GM19463 (cell line): Measurements from ENCODE around the gene PRM1.
"Not testable (repeated sequence)": the region's sequence is repeated elsewhere in the genome, so short reads cannot be mapped to it uniquely, and the experiment has no call there.

Experiments
- ATAC-seq: cut with Tn5 transposase; IDR thresholded peaks from one replicate; pipeline ENCODE4 v1.9.1; 2021; ENCODE audit warnings: mild to moderate bottlenecking, moderate library complexity; ENCODE audit not compliant: unreplicated experiment

PRM1 gene

DNA sequence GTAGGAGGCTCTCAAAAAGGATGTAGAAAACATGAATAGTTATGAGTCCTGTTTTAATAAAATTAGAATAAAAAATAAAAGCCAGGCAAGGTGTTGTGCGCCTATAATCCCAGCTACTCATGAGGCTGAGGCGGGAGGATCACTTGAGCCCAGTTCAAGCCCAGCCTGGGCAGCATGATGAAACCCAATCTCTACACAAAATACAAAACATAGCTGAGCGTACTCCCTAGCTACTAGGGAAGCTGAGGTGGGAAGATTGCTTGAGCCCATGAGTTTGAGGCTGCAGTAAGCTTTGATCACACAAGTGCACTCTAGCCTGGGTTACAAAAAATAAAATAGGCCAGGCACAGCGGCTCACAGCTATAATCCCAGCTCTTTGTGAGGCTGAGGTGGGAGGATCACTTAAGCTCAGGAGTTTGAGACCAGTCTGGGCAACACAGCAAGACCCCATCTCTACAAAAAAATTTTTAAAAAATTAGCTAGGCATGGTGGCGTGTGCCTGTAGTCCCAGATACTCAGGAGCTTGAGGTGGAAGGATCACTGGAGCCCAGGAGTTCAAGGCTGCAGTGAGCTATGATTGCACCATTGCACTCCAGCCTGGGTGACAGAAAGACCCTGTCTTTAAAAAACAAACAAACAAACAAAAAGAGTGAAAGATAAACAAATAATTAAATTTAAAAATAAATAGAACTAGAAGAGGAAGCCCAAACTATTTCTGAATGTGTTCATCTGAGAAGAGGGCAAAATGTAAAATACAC lies 17.2 kb upstream of the PRM1 start:
- no peak for ATAC-seq

DNA sequence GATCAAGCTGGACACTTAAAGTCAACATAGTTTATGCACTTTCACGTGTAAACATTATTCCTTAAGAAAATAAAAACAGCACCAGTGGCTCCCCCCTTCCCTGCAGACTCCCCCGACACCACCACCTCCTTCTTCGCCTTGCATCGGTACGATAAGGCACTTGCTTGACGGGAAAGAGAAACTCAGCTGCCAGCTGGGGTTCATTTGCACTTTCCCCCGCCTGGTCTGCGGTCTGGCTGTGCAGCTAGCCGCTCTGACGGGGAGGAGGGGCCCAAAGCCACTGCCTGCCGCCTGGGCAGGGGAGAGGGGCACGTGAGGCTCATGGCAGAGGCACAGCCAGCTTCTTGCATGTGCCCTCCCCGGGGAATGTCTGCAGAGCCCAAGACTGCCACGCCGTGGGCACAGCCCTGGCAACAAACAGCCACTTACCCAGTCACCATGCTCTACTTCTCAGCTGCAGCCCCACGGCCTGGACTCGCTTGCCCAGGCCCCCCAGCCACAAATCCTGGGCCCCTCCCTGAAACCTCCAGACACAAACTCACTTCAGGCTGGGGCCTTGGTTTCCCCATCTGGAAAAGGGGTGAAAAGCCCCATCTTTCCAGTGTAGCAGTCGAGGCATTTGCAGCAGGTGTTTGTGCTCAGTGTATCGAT lies 16.5 kb upstream of the PRM1 start:
- ATAC-seq = peak; percentile 89

DNA sequence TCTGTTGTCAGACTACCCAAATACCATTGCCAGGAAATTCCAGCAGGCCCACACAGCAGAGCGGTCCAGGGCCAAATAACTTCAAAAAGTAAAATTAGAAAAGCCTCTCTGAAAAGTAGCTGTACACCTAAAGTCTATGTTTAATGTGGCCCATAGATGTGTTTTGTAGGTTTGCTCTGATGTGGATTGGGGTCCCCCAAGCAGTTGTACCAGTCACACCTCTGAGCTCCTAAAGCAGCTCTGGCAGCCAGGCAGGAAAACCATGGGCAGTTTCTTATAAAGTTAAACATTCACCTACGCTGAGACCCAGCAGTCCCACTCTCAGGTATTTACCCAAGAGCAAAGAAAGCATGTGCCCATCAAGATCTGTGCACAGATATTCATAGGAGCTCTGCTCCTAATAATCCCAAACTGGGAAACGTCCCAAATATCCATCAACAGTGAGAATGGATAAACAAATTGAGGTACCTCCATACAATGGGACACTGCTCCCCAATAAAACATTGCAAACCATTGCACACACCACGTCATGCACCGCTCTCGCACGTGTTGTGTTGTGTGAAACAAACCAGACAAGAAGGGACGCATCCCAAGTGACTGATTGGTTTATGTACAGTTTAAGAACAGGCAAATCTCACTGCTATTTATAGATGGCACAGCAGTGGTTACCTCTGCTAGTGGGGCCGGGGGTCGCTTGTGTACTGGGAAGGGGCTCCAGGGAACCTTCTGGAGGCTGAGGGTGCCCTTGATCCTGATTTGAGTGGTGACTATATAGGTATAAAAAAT lies 15.8 kb upstream of the PRM1 start:
- ATAC-seq = no peak

DNA sequence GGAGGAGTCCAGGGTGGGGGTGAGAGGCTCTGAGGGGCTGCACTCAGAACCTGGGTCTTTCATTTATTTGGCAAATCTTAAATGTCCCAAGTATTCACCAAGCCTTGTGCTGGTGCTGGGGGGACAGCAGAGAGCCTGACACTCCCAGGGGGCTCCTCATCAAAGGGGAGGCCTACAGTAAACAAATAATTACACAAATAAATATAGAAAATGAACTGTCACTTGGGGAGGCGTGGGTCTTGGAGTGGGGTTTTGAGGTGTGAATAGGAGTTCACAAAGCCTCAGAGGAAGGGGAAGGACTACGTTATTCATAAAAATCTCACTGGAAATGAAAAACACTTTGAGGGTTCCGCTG lies 15.2 kb upstream of the PRM1 start:
- no peak for ATAC-seq

DNA sequence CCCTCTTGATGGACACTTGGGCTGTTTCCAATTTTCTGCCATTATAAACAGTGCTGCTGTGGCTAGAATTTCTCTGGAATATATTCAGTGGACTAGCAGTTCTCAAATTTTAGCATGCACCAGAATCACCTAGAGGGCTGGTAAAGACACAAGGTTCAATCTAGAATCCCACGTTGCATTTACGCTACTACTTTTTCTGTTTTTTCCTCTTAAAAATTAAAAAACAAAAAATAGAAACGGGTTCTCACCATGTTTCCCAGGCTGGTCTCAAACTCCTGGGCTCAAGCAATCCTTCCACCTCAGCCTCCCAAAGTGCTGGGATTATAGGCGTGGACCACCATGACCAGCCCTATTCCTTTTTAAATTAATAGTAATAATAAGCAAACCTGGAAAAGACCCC lies 14.5 kb upstream of the PRM1 start:
- ATAC-seq = no peak

DNA sequence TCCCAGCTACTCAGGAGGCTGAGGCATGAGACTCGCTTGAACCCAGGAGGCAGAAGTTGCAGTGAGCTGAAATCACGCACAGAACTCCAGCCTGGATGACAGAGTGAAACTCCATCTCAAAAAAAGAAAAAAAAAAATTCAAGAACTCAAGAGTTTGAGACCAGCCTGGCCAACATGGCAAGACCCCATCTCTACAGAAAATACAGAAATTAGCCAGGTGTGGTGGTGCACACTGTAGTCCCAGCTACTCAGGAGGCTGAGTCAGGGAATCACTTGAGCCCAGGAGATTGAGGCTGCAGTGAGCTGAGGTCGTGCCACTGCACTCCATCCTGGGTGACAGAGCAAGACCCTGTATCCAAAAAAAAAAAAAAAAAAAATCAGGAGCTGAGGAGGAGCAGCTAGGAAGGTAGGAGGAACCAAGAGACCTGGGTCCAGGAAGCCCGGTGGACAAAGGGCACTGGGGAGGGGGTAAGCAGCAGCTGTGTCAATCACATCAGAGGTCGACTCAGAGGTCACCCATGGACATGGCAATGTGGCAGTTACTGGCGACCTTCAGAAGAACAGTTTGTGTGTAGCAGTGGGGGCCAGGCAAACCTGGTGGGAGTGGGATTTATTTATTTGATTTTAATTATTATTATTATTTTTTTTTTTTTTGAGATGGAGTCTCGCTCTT lies 11.1 kb upstream of the PRM1 start:
- no peak for ATAC-seq

DNA sequence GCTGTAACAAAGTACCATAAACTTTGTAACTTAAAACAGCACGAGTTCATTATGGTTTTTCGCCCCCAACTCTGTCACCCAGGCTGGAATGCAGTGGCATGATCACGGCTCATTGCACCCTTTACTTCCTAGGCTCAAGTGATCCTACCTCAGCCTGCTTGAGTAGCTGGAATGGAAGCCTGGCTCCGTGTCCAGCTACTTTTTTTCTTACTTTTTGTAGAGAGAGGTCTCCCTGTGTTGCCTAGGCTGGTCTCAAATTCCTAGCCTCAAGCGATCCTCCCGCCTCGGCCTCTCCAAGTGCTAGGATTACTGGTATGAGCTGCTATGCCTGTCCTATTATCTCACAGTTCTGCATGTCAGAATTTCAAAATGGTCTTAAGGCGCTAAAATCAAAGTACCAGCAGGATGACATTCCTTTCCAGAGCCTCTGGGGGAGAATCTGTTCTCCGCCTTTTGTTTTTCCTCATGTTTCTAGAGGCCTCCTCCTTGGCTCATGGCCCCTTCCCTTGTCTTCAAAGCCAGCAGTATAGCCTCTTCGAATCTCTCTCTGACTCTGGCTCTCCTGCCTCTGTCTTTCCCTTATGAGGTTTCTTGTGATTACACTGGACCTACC lies 10.1 kb upstream of the PRM1 start:
- ATAC-seq = no peak

DNA sequence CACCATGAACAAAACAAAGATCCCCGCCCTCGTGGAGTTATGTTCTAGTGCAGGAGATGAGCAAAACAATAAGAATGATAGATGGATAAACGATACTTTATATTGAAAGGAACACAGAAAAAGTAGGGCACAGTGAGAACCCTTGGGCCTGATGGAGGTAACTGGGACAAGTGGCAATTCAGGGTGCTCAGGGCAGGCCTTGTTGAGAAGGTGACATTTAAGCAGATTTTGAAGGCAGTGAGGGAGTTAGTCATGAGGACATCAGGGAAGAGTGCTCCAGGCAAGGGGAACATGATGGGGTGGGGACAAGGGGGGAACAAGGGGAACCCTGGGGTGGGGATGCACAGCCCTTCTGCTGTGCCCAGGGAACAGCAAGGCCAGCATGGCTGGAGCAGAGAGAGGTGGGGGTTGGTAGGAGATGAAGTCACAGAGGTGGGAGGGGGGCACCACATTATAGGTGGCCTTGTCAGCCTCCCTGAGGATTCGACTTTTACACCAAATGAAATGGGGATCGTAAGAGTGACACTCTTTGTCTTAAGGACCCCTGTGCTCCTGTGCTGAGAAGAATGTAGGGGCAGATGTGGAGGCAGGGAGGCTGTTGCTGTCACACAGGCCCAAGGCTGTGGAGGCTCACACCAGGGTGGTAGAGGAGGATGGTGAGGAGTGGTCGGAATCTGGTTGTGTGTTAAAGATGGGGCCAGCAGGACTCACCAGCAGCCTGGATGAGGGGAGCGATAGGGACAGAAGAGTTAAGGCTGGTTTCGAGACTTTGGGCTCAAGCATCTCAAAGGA lies 9.2 kb upstream of the PRM1 start:
- no peak for ATAC-seq

DNA sequence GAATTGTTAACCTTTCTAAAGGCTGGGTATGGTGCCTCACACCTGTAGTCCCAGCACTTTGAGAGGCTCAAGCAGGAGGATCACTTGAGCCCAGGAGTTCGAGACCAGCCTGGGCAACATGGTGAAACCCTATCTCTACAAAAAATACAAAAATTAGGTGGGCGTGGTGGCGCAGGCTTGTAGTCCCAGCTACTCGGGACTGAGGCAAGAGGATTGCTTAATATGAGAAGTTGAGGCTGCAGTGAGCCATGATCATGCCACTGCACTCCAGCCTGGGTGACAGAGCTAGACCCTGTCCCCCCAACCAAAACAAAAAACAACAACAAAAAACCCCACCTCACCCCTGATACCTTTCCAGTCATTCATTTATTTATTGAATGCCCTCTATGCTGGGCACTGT lies 8.6 kb upstream of the PRM1 start:
- ATAC-seq = not testable (repeated sequence)

DNA sequence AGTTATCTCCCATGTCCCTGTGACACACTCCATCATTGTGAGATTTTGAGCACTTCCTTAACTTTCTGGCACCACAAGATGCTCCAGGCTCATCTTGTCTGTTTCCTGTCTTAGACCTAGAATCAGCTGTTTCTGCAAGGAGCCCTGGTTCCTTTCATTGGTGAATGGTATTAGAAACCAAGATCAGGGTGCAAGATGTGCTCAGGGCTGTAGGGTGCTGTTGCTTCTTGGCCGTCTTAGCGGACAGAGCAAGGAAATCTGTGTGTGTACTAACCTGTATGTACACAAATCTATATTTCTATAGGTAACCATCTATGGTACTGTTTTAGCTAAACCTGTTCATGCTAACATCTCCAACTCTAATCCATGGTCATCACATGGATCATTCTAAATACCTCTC lies 8.1 kb upstream of the PRM1 start:
- no peak for ATAC-seq

DNA sequence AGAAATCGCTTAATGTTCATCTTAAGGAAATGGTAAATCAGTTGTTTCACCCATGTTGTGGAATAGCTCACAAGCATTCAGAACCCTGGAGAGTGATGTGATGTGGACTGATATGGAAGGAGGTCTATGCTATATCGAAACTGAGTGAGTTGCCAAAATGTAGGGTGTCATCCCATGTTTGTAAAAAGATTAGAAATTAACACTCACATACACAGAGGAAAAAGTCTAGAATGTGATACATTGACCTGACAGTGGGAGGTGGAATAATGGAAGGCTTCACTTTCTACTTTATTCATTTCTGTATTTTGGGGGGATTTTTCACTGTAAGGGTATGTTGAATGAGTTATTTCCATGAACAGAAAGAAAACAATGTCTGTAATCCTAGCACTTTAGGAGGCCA lies 4.7 kb upstream of the PRM1 start:
- ATAC-seq = no peak

DNA sequence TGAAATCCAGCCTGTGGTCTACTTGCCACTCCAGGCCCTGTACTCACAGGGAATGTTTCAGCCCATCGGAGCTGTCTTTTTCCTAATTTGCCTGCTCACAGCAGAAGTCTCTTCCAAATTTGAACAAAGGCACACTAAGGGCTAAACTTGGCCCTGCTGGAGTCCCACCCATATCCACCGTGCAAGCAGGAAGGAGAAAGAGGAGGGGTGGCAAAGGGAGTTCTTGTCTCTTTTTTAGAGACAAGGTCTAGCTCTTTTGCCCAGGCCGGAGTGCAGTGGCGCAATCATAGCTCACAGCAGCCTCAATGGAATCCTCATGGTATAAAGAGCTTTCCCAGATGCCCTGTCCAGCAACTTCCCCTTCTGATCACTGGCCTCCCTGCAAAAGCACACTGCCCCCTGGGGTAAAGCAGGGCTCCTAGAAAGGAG lies 2.7 kb upstream of the PRM1 start:
- ATAC-seq = no peak

DNA sequence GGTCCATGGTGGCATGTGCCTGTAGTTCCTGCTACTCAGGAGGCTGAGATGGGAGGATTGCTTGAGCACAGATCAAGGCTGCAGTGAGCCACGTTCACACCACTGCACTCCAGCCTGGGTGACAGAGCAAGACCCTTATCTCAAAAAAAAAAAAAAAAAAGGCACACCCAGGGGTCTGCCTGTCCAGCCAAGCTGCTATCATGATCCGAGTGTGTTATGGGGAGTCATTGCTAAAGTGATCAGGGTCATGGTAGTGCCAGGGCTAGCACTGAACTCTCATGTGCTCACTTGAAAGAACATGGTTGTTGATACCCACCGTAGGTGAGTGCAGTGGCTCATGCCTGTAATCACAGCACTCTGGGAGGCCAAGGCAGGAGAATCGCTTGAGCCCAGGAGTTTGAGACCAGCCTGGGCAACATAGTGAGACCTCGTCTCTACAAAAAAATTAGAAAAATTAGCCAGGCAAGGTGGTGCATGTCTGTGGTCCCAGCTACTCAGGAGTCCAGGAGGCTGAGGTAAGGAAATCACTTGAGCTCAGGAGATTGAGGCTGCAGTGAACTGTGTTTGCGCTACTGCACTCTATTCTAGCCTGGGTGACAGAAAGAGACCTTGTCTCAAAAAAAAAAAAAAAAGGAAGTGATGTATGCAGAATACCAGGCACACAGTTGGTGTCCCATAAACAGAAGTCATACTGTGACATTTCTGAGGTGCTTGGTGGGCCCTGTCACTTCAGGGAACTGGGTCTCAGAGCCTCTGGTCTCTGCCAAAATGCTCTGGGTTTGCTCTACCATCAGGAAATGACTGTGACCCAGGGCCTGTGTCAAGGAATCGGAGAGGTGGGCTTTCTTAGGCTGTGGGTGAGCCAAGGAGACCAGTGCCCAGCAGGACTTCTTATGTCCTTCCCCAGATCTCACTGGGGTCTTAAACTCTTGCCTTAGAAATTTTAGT lies 2.2 kb downstream of the PRM1 start:
- no peak for ATAC-seq

DNA sequence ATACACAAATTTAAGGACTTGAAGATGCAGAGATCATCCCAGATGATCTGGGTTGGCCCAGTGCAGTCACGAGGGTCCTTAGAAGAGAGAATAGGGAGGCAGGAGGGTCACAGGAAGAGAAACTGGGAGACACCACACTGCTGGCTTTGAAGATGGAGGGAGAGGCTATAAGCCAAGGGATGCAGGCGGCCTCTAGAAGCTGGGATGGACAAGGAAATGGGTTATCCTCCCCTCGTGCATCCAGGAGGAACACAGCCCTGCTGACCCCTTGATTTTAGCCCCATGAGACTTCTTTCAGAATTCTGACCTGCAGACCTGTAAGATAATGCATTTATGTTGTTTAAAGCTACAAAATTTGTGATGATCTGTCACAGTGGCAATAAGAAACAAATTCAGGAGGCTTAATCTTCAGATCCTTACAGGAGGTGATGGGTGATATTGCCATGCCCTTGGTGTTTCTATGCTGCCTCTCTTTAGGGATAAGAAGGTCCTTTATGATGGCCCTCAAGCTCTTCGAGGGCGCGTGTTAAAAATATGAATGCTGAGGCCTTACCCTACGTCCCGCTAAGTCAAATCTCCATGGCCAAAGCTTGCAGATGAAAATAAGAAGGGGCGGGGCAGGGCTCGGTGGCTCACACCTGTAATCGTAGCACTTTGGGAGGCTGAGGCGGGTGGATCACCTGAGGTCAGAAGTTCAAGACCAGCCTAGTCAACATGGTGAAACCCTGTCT lies 3.4 kb downstream of the PRM1 start:
- ATAC-seq = no peak

DNA sequence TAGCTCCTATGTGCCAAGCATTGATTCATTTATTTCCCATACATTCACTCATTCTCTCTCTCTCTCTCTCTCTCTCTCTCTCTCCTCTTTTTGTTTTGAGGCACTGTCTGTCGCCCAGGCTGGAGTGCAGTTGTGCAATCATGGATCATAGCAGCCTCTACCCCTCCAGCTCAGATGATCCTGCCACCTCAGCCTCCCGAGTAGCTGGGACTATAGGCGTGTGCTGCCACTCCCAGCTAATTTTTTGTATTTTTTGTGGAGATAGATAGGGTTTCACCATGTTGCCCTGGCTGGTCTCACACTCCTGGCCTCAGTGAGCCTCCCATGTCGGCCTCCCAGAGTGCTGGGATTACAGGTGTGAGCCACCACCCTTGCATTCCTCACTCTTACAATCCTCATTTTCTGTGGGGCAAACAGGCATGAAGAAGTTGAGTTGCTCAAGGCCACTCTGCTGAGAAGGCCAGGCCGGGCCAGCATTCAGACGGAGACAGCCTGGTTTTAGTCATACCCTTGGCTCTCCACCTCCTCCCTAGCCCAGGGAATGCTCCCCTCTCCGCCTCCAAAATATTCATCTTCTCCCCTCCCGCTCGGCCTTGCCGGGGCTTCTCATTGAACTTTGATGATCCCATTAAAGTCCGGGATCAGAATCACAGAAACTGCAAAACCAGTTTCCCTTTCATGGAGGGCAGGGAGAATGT lies 4.1 kb downstream of the PRM1 start:
- no peak for ATAC-seq

DNA sequence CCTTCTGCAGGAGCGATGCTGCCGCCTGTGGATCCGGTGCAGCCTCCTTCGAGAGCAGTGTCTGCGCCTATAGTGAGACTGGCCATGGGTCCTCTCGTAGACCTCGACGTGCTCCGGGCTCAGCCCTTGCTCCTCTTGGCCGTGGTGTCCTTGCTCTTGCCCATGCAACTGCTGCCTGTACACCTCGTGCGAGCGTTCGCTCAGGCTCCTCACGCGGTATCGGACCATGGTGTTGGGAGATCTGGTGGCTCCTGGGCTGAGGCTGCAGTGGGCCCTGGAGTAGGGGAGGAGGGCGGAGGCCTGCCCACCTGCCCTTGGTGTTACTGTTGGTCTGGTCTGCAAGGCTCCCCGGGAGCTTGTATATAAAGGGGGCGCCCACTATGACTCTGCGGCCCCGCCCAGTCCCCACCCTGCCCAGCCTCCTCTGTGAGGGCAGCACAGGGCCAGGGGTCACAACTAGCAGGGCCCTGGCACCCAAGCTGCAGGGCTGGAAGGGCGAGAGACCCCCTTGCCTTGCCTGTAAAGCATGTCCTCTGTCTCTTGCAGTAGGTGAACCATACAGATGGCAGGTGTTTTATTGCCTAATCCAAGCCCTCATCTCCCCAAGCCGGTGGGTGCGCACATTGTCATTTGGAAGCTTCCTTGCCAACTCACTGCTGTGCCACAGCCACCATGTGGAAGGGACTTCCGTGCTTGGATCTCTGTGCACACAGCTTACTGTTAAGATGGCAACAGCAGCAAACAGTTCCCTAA lies 4.8 kb downstream of the PRM1 start, which contains the start of gene PRM2:
PRM2 (minus strand) TSS at position 338 of the 753 bp plus-strand sequence; CDS start at position 228, 110 bp downstream.
- ATAC-seq = no peak

DNA sequence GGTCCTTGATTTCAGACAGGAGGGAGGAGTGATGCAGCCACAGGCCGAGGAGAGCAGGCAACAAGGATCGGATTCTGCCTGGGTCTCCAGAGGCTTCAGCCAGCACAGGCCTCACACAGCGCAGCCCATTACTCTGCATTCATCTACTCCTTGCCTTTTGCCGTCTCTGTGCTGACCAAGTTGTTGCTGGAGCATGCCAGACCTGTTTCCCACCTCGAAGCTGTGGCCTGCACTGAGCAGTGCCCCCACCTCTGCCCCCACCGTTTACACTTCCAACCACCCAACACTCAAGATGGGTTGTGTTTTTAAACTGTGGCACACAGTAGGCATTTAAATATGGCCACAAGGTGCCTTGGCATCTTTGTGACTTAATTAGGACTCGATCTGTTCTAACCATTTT lies 6.2 kb downstream of the PRM1 start:
- ATAC-seq = no peak
